Measurements from ENCODE around the gene TM2D1.
"Not testable (repeated sequence)": the region's sequence is repeated elsewhere in the genome, so short reads cannot be mapped to it uniquely, and the experiment has no call there.

TM2D1 gene

GRCh38 chr1:61711969-61712368 is 13.0 kb downstream of the TM2D1 start:
- no peak for DNase-seq

GRCh38 chr1:61711257-61711656 is 13.7 kb downstream of the TM2D1 start:
- DNase-seq = not testable (repeated sequence)

- DNase-seq = no peak
These were observed 15.0 kb downstream of the TM2D1 start for GRCh38 chr1:61709908-61710289.

DNA sequence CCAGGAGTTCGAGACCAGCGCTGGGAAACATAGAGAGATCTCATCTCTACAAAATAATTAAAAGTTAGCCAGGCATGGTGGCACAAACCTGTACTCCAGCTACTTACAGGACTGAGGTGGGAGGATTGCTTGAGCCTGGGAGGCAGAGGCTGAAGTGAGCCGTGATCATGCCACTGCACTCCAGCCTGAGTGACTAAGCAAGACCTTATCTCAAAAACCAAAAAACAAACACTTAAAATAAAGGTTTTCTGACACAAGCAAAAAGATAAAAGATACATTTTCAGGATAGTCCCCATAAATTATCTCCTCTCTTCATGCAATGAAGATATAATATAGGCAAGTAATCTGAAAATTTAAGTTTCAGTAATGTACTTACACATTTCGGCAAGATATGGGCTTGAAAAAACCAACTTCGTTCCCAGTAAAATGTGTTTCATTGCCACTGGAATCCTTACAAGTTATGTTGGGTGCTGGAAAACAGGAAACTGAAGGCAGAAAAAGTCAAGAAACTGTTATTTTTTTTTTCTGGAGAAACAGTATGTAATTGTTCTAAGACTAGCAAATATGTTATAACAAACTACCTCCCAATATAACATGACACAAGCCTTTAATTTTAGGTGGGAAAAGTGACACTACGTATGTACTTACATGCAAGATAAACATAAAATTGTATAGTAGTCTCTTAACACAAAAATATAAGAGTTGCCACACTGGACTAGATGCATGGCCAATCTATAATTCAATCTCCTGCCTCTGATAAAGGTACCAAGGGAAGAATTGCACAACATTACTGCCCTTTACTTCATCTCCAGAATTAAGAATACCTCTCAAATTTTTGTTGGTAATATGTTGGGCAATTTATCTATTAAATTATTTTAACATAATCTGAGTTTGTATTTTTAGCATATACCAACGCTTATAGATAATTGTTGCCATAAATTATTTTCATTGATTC is 15.7 kb downstream of the TM2D1 start:
- DNase-seq = no peak

GRCh38 chr1:61699911-61700851 is 24.8 kb downstream of the TM2D1 start:
- DNase-seq = no peak

DNA sequence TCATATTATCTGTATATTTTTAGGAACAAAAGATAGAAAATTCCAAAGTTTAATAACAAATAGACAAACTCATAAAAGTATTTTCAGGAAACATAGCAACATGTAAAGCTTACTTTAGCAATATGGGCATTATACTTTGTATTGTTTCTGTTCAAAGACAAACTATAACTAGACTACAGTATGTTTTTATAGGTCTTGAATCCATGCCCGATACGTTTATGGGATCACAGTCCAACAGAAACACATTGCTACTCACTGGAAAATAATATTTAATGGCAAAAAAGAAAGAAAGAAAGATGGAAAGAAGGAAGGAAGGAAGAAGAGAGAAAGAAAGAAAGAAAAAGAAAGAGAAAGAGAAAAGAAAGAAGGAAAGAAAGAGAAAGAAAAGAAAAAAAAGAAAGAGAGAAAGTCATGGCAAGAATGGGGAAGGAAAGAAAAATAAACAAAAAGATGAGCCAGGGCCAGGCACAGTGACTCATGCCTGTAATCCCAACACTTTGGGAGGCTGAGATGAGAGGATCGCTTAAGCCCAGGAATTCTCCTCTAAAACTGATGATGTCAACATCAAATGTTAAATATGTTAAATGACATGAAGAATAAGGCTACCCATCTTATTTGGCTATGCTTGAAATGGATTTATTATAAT is 32.7 kb downstream of the TM2D1 start:
- no peak for DNase-seq

DNA sequence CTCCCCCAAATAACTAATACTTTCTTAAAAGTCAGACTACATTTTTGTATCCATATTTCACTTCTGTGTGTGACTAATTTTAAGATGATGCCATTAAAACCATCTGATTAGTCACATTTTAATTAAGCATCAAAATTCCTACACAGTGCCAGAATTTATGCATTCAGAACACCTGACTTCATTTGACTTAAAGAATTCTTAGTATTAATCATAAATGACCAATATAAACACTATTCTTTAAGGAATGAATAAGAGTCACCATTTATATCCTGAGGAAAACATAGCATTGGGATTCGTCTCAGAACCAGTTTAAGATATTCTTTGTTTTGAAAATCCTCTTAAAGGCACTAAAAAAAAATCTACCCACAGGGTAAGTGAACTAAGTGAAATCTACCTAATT is 37.0 kb downstream of the TM2D1 start:
- DNase-seq = no peak

DNA sequence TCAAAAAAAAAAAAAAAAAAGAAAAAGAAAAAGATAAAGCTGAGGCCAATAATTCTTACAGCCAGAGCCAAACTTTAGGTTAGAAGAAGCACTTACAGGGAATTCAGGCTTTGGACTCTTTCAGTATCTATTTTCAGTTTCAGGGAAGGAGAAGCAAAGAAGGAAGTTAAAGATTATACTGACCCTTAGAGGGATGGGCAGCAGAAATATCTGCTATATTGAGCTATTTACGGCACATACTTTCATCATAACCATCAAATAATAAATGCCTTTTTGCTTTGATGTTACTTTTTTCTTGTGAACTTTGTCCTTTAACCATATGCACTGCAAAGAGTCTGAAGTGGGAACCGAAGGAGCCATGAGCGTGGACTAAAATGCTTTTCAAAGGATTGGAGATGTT is 42.0 kb downstream of the TM2D1 start:
- DNase-seq = no peak

- no peak for DNase-seq
These were observed 44.4 kb downstream of the TM2D1 start for GRCh38 chr1:61680500-61680899.

GRCh38 chr1:61676881-61677280 is 48.1 kb downstream of the TM2D1 start:
- not testable (repeated sequence) for DNase-seq

- peak in 2 of 3 experiments; percentile 29 to 65 for DNase-seq
These were observed 50.7 kb downstream of the TM2D1 start for GRCh38 chr1:61674221-61674620.

GRCh38 chr1:61672376-61672775 is 52.6 kb downstream of the TM2D1 start:
- no peak for DNase-seq

DNA sequence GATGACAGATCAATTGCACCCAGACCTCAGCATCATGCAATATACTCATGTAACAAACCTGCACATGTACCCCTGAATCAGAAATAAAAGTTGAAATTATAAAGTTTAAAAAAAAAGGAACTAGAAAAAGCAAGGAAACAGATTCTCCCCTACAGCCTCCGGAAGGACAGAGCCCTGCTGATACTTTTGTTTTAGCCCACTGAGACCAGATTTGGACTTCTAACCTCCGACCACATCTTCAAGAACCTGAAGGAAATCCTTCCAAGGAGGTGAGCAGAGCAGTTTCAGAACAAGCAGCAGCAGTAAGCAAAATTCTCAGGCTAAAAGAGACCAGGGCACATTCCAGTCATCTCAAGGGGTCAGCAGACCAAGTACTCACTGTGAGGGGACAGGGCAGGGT is 54.5 kb downstream of the TM2D1 start:
- DNase-seq = no peak

DNA sequence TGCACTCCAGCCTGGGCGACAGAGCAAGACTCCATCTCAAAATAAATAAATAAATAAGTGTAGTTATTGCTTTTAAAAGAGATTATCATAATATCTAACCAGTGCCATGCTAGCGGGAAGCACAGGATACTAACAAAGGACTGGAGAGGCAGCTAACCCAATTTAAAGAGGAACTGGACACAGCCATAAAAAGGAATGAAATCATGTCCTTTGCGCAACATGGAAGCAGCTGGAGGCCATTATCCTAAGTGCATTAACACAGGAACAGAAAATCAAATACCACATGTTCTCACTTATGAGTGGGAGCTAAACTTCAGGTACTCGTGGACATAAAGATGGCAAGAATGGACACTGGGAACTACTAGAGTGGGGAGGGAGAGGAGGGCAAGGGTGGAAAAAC is 54.9 kb downstream of the TM2D1 start:
- no peak for DNase-seq

DNA sequence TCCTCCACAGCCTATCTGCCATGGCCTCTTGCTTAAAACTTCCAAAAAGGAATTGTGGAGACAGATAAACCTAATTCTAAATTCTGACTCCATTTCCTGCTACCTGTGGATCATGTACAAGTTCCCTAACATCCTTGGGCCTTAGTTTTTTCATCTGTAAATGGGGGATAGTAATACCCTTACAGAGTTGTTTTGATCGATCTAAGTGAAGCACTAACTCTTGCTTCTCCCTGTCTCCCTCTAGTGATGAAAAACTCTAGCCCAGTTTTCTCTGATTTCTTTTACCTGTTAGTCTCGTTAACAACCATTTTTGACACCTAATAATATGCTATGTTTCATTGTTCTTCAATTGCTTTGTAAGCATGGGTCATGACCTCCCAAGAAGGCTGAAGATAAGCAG is 65.9 kb downstream of the TM2D1 start:
- DNase-seq = no peak

DNA sequence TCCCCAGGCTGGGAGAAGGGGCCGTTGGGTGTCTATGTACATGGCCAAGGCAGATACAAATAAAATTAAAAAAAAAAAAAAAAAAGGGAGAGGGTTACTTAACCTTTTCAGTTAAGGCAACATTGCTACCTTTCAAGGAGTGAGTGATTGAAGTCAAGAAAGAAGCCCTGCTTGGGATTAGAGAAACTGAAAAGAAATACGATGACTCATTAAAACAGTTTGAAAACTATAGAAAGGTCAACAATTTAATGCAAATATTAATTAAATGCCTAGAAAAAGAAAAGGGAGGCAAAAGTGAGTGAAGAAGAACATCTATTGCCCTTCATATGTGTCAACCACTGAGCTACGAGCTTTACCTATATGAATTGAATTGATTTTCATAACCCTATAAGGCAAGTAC is 69.5 kb downstream of the TM2D1 start:
- no peak for DNase-seq

GRCh38 chr1:61654067-61654466 is 70.9 kb downstream of the TM2D1 start:
- DNase-seq = no peak

- DNase-seq = peak in 1 of 3 experiments; percentile 26
These were observed 75.8 kb downstream of the TM2D1 start for GRCh38 chr1:61648983-61649742.

DNA sequence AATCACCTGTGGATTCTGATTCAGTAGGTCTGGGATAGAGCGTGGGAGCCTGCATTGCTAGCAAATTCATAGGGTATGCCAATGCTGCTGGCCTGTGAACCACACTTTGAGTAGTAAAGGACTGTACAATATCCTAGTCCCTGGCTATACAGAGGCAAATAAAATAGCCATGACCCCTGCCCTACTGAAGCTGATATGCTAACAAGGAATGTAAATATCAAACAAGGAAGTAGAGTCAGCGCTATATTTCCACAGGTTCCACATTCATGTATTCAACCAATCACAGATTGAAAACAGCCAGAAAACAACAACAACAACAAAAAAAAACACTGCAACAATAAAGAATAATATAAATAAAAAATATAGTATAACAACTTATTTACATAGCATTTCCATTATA is 77.8 kb downstream of the TM2D1 start:
- DNase-seq = no peak

- DNase-seq = no peak
These were observed 79.5 kb downstream of the TM2D1 start for GRCh38 chr1:61645476-61645875.

DNA sequence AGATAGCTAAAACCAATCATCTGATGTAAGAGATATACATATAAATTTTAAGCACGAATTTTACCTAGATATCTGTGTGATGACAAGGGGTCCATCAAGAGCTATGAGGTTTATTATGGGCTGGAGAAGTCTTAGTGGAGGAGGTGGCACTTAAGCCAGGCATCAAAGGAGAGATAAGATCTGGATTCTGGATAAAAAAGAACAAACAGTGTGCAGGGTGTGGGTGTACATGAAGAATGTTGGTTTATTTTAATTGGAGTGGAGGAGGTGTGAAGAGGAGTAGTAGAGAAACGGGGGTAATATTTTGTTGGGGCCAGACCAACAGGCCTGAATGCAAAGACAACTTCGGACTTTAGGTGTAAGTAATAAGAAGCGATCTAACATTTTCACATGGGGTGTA is 80.6 kb downstream of the TM2D1 start:
- DNase-seq = no peak

- DNase-seq = peak in 2 of 3 experiments; percentile 63 to 86
These were observed 82.3 kb downstream of the TM2D1 start for GRCh38 chr1:61642475-61643232.
